HG03060 (cell line): ENCODE data around the gene GPR158.
"Not testable (repeated sequence)": the region's sequence is repeated elsewhere in the genome, so short reads cannot be mapped to it uniquely, and the experiment has no call there.

Experiments used
- ATAC-seq: cut with Tn5 transposase; IDR thresholded peaks from one replicate; pipeline ENCODE4 v1.9.1; 2021; ENCODE audit warnings: low read depth, moderate number of reproducible peaks; ENCODE audit not compliant: unreplicated experiment

The GPR158 gene

GRCh38 chr10:25174461-25175230 is at the start of gene GPR158:
TSS of gene GPR158 (plus strand) at chr10:25175001. CDS start at chr10:25175421, 420 bp downstream.
- ATAC-seq, result no peak

- ATAC-seq, result no peak
Measured at GRCh38 chr10:25125201-25125611, 49.6 kb upstream of the GPR158 start.

GRCh38 chr10:25129592-25129991 is 45.2 kb upstream of the GPR158 start:
- no peak for ATAC-seq

- ATAC-seq, result no peak
Measured at GRCh38 chr10:25130906-25131305, 43.9 kb upstream of the GPR158 start.

- no peak for ATAC-seq
Measured at GRCh38 chr10:25142116-25142864, 32.5 kb upstream of the GPR158 start.

GRCh38 chr10:25157650-25158049 is 17.2 kb upstream of the GPR158 start:
- no peak for ATAC-seq

GRCh38 chr10:25159591-25159990 is 15.2 kb upstream of the GPR158 start:
- ATAC-seq, result no peak

GRCh38 chr10:25162391-25162790 is 12.4 kb upstream of the GPR158 start:
- ATAC-seq, result no peak

GRCh38 chr10:25163464-25163863 is 11.3 kb upstream of the GPR158 start:
- ATAC-seq, result not testable (repeated sequence)

- ATAC-seq, result no peak
Measured at GRCh38 chr10:25169740-25170139, 5.1 kb upstream of the GPR158 start.

- ATAC-seq, result no peak
Measured at GRCh38 chr10:25170627-25171026, 4.2 kb upstream of the GPR158 start.

- ATAC-seq, result no peak
Measured at GRCh38 chr10:25175527-25176420, 973 bp downstream of the GPR158 start.

- no peak for ATAC-seq
Measured at GRCh38 chr10:25176421-25176968, 1.7 kb downstream of the GPR158 start.

GRCh38 chr10:25177093-25177753 is 2.4 kb downstream of the GPR158 start:
- no peak for ATAC-seq

- ATAC-seq, result no peak
Measured at GRCh38 chr10:25177754-25178135, 2.9 kb downstream of the GPR158 start.

- no peak for ATAC-seq
Measured at GRCh38 chr10:25178411-25178810, 3.6 kb downstream of the GPR158 start.

- no peak for ATAC-seq
Measured at GRCh38 chr10:25180801-25181200, 6.0 kb downstream of the GPR158 start.

GRCh38 chr10:25182636-25183035 is 7.8 kb downstream of the GPR158 start:
- ATAC-seq, result no peak

- no peak for ATAC-seq
Measured at GRCh38 chr10:25191162-25191895, 16.5 kb downstream of the GPR158 start.
